ENCODE measurements around the gene EFHC2.
"Not testable (repeated sequence)": the region's sequence is repeated elsewhere in the genome, so short reads cannot be mapped to it uniquely, and the experiment has no call there.

Gene EFHC2

GRCh38 chrX:44291468-44292092 lies 51.9 kb downstream of the EFHC2 start:
- no peak for DNase-seq

- DNase-seq = no peak
These were observed 52.8 kb downstream of the EFHC2 start for GRCh38 chrX:44290718-44291117.

DNA sequence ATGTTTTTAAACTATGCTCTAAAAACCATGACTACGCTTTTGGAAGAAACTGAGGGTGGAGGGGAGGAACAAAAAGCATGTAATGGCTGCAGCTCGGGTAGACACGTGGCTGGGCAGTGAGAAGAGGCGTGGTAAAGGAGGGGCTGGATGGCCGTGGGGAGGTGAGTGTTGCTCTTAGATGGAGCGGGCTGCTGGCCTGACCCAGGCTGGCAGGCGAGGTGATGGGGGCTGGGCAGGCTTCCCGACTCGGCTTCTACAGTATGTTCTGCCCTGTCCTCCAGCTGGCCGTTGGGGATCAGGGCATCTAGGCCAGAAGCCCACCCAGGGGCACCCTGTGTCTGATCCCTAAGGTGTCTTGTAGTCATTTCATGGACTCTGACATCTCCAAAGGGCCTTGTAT lies 60.7 kb downstream of the EFHC2 start:
- no peak for DNase-seq

GRCh38 chrX:44280116-44280515 lies 63.4 kb downstream of the EFHC2 start:
- DNase-seq = no peak

GRCh38 chrX:44274096-44274495 lies 69.4 kb downstream of the EFHC2 start:
- DNase-seq = no peak

- DNase-seq = no peak
These were observed 75.6 kb downstream of the EFHC2 start for GRCh38 chrX:44267861-44268260.

DNA sequence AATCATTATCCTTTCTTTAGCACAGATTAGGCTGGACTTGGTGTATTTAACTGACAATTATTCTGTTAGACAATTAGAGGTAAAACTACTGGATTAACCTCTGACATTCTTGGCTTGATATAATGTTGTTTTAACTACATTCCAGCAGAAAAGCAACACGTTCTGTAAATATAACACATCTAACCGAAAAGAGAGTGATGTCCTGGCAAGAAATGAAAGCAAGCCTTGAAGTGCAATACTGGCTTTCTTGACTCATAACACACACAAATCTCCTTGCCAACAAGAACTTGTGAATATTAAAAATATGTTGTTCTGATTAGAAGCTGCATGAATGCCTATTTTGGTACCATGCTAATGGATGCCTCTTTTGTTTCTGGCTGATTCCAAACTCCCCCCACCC lies 76.4 kb downstream of the EFHC2 start:
- no peak for DNase-seq

GRCh38 chrX:44265559-44265958 lies 77.9 kb downstream of the EFHC2 start:
- no peak for DNase-seq

- no peak for DNase-seq
These were observed 78.5 kb downstream of the EFHC2 start for GRCh38 chrX:44264936-44265335.

GRCh38 chrX:44261286-44261685 lies 82.2 kb downstream of the EFHC2 start:
- DNase-seq = no peak

GRCh38 chrX:44260609-44261008 lies 82.9 kb downstream of the EFHC2 start:
- DNase-seq = no peak

- not testable (repeated sequence) for DNase-seq
These were observed 87.7 kb downstream of the EFHC2 start for GRCh38 chrX:44255742-44256141.

- no peak for DNase-seq
These were observed 89.9 kb downstream of the EFHC2 start for GRCh38 chrX:44253575-44253942.

GRCh38 chrX:44252688-44253574 lies 90.5 kb downstream of the EFHC2 start:
- DNase-seq = not testable (repeated sequence)

GRCh38 chrX:44247468-44247867 lies 96.0 kb downstream of the EFHC2 start:
- DNase-seq = no peak

- no peak for DNase-seq
These were observed 96.6 kb downstream of the EFHC2 start for GRCh38 chrX:44246826-44247225.

DNA sequence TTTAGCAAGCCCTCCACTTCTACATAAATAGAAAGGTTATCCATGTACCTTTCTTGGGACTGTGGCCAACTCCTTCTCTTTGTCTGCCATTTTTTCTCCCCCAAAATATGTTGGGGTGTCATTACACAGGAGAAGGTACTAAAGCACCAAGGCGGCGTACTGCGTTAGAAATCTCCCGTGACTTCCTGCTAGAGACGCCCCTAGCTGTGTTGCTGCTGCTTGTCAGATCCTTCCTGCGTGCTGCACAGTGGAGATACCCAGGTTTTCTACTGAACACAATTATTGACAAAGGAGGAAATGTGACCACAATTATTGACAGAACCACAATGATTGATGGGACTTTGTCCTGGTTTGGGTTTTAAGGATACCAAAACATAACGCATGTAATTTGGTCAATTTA lies 97.7 kb downstream of the EFHC2 start:
- no peak for DNase-seq

DNA sequence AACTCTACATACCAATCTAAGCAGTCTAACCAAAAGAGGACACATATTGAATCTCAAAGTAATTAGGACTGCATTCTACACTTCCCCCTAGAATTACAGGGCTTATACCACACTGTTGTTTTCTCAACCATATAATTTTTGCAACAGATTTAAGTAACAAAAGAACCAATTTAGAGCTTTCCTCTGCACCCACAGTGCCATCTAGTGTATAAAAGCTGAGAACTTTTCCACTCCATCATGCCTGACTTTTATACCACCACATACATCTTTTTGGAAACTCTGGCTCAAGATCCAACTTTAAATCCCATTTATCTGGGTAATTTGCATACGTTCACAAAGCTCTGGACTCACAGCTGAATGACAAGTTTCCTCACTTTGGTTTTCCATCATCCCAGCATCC lies 99.5 kb downstream of the EFHC2 start:
- DNase-seq = no peak

- DNase-seq = no peak
These were observed 101.9 kb downstream of the EFHC2 start for GRCh38 chrX:44241546-44241945.

- no peak for DNase-seq
These were observed 103.4 kb downstream of the EFHC2 start for GRCh38 chrX:44240036-44240435.

DNA sequence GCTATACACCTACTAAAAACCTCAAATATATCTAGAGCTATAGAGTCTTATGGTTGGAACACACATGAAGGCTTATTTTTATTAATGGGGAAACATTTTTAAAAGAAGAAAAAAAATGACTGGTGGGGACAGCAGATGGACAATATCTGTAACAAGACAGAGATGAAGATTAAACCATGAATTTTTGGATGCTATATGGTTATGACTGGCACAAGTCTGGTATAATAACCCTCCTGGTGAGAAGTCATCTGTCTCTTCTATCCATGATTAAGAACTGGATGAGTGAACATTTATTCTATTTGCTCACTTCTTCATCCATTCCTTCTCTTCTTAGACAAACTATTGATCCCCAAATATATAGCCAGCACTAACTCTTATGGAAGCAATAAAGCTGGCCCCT lies 104.4 kb downstream of the EFHC2 start:
- no peak for DNase-seq

GRCh38 chrX:44235534-44235933 lies 107.9 kb downstream of the EFHC2 start:
- no peak for DNase-seq

- no peak for DNase-seq
These were observed 108.9 kb downstream of the EFHC2 start for GRCh38 chrX:44234541-44234940.

GRCh38 chrX:44234116-44234515 lies 109.4 kb downstream of the EFHC2 start:
- DNase-seq = no peak

DNA sequence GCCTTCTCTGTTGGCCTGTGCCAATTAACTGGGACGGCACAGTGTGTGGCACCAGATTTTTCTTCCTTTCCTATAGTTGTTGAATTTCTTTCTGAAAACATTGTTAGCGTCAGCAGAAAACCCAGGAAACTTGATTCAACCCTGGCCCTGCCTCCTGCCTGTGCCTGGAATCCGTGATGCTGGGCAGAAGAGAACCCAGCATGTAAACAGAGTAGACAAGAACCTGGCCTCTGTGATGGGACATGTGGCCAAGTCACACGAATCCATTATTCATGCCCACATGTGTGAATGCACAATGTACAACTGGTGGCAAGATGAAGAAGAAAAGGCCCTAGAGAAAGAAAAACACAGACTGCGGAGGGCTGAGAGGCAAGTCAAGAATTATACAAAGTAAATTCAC lies 111.4 kb downstream of the EFHC2 start:
- DNase-seq = no peak

Measured in DMS79 treated with DMSO at 0.1 percent for 48 hours (cell line).